D721Med (cell line): Measurements from ENCODE around the gene SETD7.

Experiments
- DNase-seq: peaks from one replicate; pipeline ENCODE4 v3.0.0; 2011; ENCODE audit warnings: low spot score; ENCODE audit not compliant: insufficient read length
- FAIRE-seq: peaks from 2 replicates; lab custom pipeline; 2011; peaks lifted over from hg19 to GRCh38; lab: Jason Lieb, UNC
- TF ChIP-seq, protein P1 (sequence below): IDR thresholded peaks from 2 replicates; pipeline ENCODE4 v1.5.1; 2012; ENCODE audit warnings: mild to moderate bottlenecking, control low read depth; ENCODE audit not compliant: insufficient read depth; ENCODE audit errors: missing control alignments

Gene SETD7

GRCh38 chr4:139524062-139524631, 31.9 kb downstream of the SETD7 start:
- DNase-seq (no peak), FAIRE-seq (peak; percentile 61)
- TF ChIP-seq, protein P1, sequence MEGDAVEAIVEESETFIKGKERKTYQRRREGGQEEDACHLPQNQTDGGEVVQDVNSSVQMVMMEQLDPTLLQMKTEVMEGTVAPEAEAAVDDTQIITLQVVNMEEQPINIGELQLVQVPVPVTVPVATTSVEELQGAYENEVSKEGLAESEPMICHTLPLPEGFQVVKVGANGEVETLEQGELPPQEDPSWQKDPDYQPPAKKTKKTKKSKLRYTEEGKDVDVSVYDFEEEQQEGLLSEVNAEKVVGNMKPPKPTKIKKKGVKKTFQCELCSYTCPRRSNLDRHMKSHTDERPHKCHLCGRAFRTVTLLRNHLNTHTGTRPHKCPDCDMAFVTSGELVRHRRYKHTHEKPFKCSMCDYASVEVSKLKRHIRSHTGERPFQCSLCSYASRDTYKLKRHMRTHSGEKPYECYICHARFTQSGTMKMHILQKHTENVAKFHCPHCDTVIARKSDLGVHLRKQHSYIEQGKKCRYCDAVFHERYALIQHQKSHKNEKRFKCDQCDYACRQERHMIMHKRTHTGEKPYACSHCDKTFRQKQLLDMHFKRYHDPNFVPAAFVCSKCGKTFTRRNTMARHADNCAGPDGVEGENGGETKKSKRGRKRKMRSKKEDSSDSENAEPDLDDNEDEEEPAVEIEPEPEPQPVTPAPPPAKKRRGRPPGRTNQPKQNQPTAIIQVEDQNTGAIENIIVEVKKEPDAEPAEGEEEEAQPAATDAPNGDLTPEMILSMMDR: no peak

- TF ChIP-seq, protein P1: no peak
- DNase-seq (no peak), FAIRE-seq (no peak)
These were observed 32.9 kb downstream of the SETD7 start for GRCh38 chr4:139523076-139523475.

GRCh38 chr4:139522457-139522856, 33.6 kb downstream of the SETD7 start:
- TF ChIP-seq, protein P1: no peak
- DNase-seq (no peak), FAIRE-seq (no peak)

DNA sequence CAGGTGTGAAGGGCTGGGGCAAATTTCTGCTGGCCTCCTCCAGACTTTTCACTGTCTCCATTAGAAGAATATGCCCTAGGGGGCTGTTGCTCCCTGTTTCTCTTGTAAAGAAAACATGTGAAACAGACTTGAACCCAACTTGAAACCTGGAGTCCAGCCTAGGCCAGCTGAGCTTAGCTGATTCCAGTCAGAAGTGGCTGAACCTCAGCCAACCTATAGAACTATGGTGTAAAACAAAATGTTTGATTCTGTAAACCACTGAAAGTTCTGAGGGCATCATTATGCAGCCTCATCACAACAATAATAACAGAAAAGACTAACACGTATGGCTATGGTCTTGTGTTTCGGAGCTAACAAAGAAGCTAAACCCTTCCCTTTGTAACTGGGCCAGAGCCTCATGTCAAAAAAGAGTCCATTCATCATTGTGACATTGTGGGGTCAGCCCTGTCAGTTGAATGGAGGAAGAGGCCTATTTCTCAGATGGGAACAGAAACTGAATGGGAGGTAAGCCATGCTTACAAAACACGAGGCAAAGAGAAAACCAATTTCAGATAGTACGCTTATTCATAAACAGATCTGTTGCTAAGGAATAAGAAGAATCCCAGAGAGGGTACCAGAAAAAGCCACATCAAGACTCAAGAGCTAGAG, 34.1 kb downstream of the SETD7 start:
- DNase-seq (no peak), FAIRE-seq (no peak)
- TF ChIP-seq, protein P1: no peak

- DNase-seq (no peak), FAIRE-seq (no peak)
- TF ChIP-seq, protein P1: no peak
These were observed 40.5 kb downstream of the SETD7 start for GRCh38 chr4:139515531-139515958.

GRCh38 chr4:139514382-139515059, 41.5 kb downstream of the SETD7 start:
- FAIRE-seq (no peak), DNase-seq (no peak)
- TF ChIP-seq, protein P1: no peak
